Measurements from ENCODE around the gene S100A2.
"Not testable (repeated sequence)": the region's sequence is repeated elsewhere in the genome, so short reads cannot be mapped to it uniquely, and the experiment has no call there.

Gene S100A2

DNA sequence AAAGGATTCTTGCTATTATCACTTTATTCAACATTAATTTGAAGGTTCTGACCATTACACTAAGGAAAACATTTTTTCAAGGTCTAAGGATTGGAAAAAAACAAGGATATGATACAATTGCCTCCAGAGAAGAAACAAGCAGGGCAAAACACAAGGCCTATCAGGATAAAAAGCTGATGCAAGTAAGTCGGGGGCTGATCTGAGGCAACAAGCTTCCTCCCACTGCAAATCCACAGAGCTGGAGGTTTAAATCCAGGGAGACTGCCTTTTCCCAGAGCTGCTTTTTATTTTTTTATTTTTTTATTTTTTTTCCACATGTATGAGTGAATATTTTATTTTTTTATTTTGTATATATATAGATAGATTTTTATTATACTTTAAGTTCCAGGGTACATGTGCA, 19.4 kb upstream of the S100A2 start:
- no peak for DNase-seq
- Histone ChIP-seq H2BK5ac (ENCODE audit: low read depth, low read length, poor library complexity, severe bottlenecking) (no peak overlapping the region), H4K8ac (ENCODE audit: low read length) (no peak overlapping the region), H3K4ac (ENCODE audit: low read depth in 1 of 2, low read length in 2 of 2) (no peak overlapping the region), H3K9me3 (ENCODE audit: control insufficient read depth, low read length) (no peaks in the 10 kb centered on the region), H3K27me3 (ENCODE audit: control insufficient read depth in 1 of 2, insufficient read depth in 1 of 2, low read length in 2 of 2) (no peaks in the 10 kb centered on the region), H2AK5ac (ENCODE audit: low read length, severe bottlenecking) (no peak overlapping the region), H2AFZ (ENCODE audit: low read depth, low read length) (no peak overlapping the region), H2BK15ac (ENCODE audit: low read depth, poor library complexity, severe bottlenecking) (no peak overlapping the region), H2BK12ac (ENCODE audit: low read length in 2 of 2) (no peak overlapping the region), H3K79me1 (replicated peaks; ENCODE audit: low read length, poor library complexity, severe bottlenecking) (no peaks in the 10 kb centered on the region), H3K18ac (ENCODE audit: low read depth in 1 of 2, low read length in 2 of 2) (no peak overlapping the region), H3K9ac (ENCODE audit: low read length) (no peak overlapping the region), H4K91ac (ENCODE audit: low read length) (no peak overlapping the region), H3K4me2 (ENCODE audit: low read length, poor library complexity, severe bottlenecking) (no peak overlapping the region), H3K4me1 (ENCODE audit: control insufficient read depth, insufficient read depth, low read depth, low read length) (no peaks in the 10 kb centered on the region), H3K14ac (ENCODE audit: low read length in 2 of 2) (no peak overlapping the region), H3K23ac (ENCODE audit: low read length in 2 of 2) (no peak overlapping the region), H3K36me3 (ENCODE audit: control insufficient read depth in 1 of 2, insufficient read depth in 2 of 2, low read depth in 1 of 2, low read length in 2 of 2) (no peaks in the 10 kb centered on the region), H3K27ac (ENCODE audit: low read length, poor library complexity, severe bottlenecking) (no peak overlapping the region), H2BK120ac (ENCODE audit: low read depth, low read length) (no peak overlapping the region), H3K4me3 (ENCODE audit: insufficient read depth in 1 of 2, low read depth in 1 of 2, low read length in 2 of 2) (no peak overlapping the region)
- WGBS: 92% methylated on average over 1 of the region's 1 CpG

DNA sequence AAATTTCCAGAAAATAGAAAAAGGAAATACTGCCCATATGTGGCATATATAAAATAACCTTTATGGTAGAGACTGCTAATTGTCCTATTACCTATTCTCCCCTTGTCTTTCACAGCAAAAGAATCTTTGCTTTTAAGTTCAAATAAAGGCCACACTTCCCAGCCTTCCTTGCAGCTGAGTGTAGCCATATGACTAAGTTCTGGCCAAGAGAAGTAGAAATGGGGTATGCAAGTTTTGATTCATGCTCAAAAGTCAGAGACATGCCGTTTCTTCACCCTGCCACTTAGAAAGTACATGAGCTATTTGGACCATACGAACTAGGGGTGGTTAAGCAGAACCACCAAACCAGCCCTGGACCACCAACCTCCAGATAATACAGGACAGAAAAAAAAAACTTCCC, 18.3 kb upstream of the S100A2 start:
- no peak for DNase-seq
- Histone ChIP-seq H3K23ac (ENCODE audit: low read length in 2 of 2) (no peak overlapping the region), H2AK5ac (ENCODE audit: low read length, severe bottlenecking) (no peak overlapping the region), H2BK15ac (ENCODE audit: low read depth, poor library complexity, severe bottlenecking) (no peak overlapping the region), H3K4me1 (ENCODE audit: control insufficient read depth, insufficient read depth, low read depth, low read length) (peaks cover under 1% of the 10 kb centered on the region), H3K79me1 (replicated peaks; ENCODE audit: low read length, poor library complexity, severe bottlenecking) (no peaks in the 10 kb centered on the region), H3K4me2 (ENCODE audit: low read length, poor library complexity, severe bottlenecking) (no peak overlapping the region), H3K9me3 (ENCODE audit: control insufficient read depth, low read length) (no peaks in the 10 kb centered on the region), H3K18ac (ENCODE audit: low read depth in 1 of 2, low read length in 2 of 2) (no peak overlapping the region), H3K27ac (ENCODE audit: low read length, poor library complexity, severe bottlenecking) (no peak overlapping the region), H2AFZ (ENCODE audit: low read depth, low read length) (no peak overlapping the region), H3K27me3 (ENCODE audit: control insufficient read depth in 1 of 2, insufficient read depth in 1 of 2, low read length in 2 of 2) (no peaks in the 10 kb centered on the region), H4K91ac (ENCODE audit: low read length) (no peak overlapping the region), H3K4me3 (ENCODE audit: insufficient read depth in 1 of 2, low read depth in 1 of 2, low read length in 2 of 2) (no peak overlapping the region), H3K36me3 (ENCODE audit: control insufficient read depth in 1 of 2, insufficient read depth in 2 of 2, low read depth in 1 of 2, low read length in 2 of 2) (no peaks in the 10 kb centered on the region), H3K4ac (ENCODE audit: low read depth in 1 of 2, low read length in 2 of 2) (no peak overlapping the region), H3K9ac (ENCODE audit: low read length) (no peak overlapping the region), H2BK12ac (ENCODE audit: low read length in 2 of 2) (no peak overlapping the region), H3K14ac (ENCODE audit: low read length in 2 of 2) (no peak overlapping the region), H4K8ac (ENCODE audit: low read length) (no peak overlapping the region), H2BK120ac (ENCODE audit: low read depth, low read length) (no peak overlapping the region), H2BK5ac (ENCODE audit: low read depth, low read length, poor library complexity, severe bottlenecking) (no peak overlapping the region)
- 85% methylated on average over 2 of the region's 2 CpGs for WGBS

DNA sequence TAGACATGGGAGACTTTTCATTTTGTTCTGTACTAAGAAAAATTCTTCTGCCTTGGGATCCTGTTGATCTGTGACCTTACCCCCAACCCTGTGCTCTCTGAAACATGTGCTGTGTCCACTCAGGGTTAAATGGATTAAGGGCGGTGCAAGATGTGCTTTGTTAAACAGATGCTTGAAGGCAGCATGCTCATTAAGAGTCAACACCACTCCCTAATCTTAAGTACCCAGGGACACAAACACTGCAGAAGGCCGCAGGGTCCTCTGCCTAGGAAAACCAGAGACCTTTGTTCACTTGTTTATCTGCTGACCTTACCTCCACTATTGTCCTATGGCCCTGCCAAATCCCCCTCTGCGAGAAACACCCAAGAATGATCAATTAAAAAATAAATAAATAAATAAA, 17.9 kb upstream of the S100A2 start:
- not testable (repeated sequence) for H3K14ac ChIP-seq (ENCODE audit: low read length in 2 of 2); H3K27ac ChIP-seq (ENCODE audit: low read length, poor library complexity, severe bottlenecking); H3K4ac ChIP-seq (ENCODE audit: low read depth in 1 of 2, low read length in 2 of 2); H3K9ac ChIP-seq (ENCODE audit: low read length); H3K4me1 ChIP-seq (ENCODE audit: control insufficient read depth, insufficient read depth, low read depth, low read length); H3K27me3 ChIP-seq (ENCODE audit: control insufficient read depth in 1 of 2, insufficient read depth in 1 of 2, low read length in 2 of 2); H2AK5ac ChIP-seq (ENCODE audit: low read length, severe bottlenecking); H3K23ac ChIP-seq (ENCODE audit: low read length in 2 of 2); H2BK5ac ChIP-seq (ENCODE audit: low read depth, low read length, poor library complexity, severe bottlenecking); H3K4me2 ChIP-seq (ENCODE audit: low read length, poor library complexity, severe bottlenecking); H4K8ac ChIP-seq (ENCODE audit: low read length); H2BK12ac ChIP-seq (ENCODE audit: low read length in 2 of 2); H2BK15ac ChIP-seq (ENCODE audit: low read depth, poor library complexity, severe bottlenecking); DNase-seq; H2BK120ac ChIP-seq (ENCODE audit: low read depth, low read length); H3K79me1 ChIP-seq (replicated peaks; ENCODE audit: low read length, poor library complexity, severe bottlenecking); H2AFZ ChIP-seq (ENCODE audit: low read depth, low read length); H3K9me3 ChIP-seq (ENCODE audit: control insufficient read depth, low read length); H3K18ac ChIP-seq (ENCODE audit: low read depth in 1 of 2, low read length in 2 of 2); H3K4me3 ChIP-seq (ENCODE audit: insufficient read depth in 1 of 2, low read depth in 1 of 2, low read length in 2 of 2); H3K36me3 ChIP-seq (ENCODE audit: control insufficient read depth in 1 of 2, insufficient read depth in 2 of 2, low read depth in 1 of 2, low read length in 2 of 2); H4K91ac ChIP-seq (ENCODE audit: low read length)
- 67% methylated on average over 1 of the region's 3 CpGs for WGBS

DNA sequence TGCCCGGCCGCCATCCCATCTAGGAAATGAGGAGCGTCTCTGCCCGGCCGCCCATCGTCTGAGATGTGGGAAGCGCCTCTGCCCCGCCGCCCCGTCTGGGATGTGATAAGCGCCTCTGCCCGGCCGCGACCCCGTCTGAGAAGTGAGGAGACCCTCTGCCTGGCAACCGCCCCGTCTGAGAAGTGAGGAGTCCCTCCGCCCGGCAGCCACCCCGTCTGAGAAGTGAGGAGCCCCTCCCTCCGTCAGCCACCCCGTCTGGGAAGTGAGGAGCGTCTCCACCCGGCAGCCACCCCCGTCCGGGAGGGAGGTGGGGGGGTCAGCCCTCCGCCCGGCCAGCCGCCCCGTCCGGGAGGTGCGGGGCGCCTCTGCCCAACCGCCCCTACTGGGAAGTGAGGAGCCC, 17.2 kb upstream of the S100A2 start:
- not testable (repeated sequence) for H3K36me3 ChIP-seq (ENCODE audit: control insufficient read depth in 1 of 2, insufficient read depth in 2 of 2, low read depth in 1 of 2, low read length in 2 of 2); H3K18ac ChIP-seq (ENCODE audit: low read depth in 1 of 2, low read length in 2 of 2); H2BK12ac ChIP-seq (ENCODE audit: low read length in 2 of 2); H3K14ac ChIP-seq (ENCODE audit: low read length in 2 of 2); H3K23ac ChIP-seq (ENCODE audit: low read length in 2 of 2); H3K79me1 ChIP-seq (replicated peaks; ENCODE audit: low read length, poor library complexity, severe bottlenecking); H3K4me3 ChIP-seq (ENCODE audit: insufficient read depth in 1 of 2, low read depth in 1 of 2, low read length in 2 of 2); H2AFZ ChIP-seq (ENCODE audit: low read depth, low read length); H3K4me1 ChIP-seq (ENCODE audit: control insufficient read depth, insufficient read depth, low read depth, low read length); H3K27ac ChIP-seq (ENCODE audit: low read length, poor library complexity, severe bottlenecking); H4K91ac ChIP-seq (ENCODE audit: low read length); H2BK120ac ChIP-seq (ENCODE audit: low read depth, low read length); H2BK15ac ChIP-seq (ENCODE audit: low read depth, poor library complexity, severe bottlenecking); H2BK5ac ChIP-seq (ENCODE audit: low read depth, low read length, poor library complexity, severe bottlenecking); DNase-seq; H3K27me3 ChIP-seq (ENCODE audit: control insufficient read depth in 1 of 2, insufficient read depth in 1 of 2, low read length in 2 of 2); H4K8ac ChIP-seq (ENCODE audit: low read length); H3K4ac ChIP-seq (ENCODE audit: low read depth in 1 of 2, low read length in 2 of 2); H2AK5ac ChIP-seq (ENCODE audit: low read length, severe bottlenecking); H3K4me2 ChIP-seq (ENCODE audit: low read length, poor library complexity, severe bottlenecking); H3K9ac ChIP-seq (ENCODE audit: low read length); H3K9me3 ChIP-seq (ENCODE audit: control insufficient read depth, low read length)
- whole genome bisulfite sequencing: 98% methylated on average over 26 of the region's 34 CpGs
